ENCODE data around the gene NEK9.

Gene NEK9

GRCh38 chr14:75040959-75041358, 85.9 kb downstream of the NEK9 start:
- no peak for DNase-seq (ENCODE audit: low read depth)
- no peak for TF ChIP-seq CTCF (IDR thresholded peaks at IDR 0.05; ENCODE audit: insufficient read depth, low read depth, low read length, missing control alignments)
- H3K4me3 ChIP-seq (ENCODE audit: low read length): no peak overlapping the region

DNA sequence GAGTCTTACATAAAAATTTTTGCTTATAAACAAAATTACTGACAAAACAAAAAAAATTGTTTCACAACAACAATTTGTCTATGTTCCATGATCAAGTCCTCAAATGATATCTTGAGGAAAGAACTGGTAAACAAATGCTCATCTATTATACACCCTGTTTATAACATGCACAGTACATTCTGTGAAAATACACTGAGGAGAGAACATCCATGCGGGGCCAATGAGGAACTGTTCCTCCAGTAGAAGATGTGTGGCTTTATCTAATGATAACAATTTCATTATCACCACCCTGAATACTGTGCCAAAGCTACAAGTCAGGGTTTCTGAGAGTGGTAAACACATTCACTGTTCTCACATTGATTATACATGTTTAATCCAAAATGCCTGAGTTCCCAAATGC, 86.3 kb downstream of the NEK9 start:
- no peak overlapping the region for H3K4me3 ChIP-seq (ENCODE audit: low read length)
- TF ChIP-seq CTCF (IDR thresholded peaks at IDR 0.05; ENCODE audit: insufficient read depth, low read depth, low read length, missing control alignments): no peak
- DNase-seq (ENCODE audit: low read depth): no peak

DNA sequence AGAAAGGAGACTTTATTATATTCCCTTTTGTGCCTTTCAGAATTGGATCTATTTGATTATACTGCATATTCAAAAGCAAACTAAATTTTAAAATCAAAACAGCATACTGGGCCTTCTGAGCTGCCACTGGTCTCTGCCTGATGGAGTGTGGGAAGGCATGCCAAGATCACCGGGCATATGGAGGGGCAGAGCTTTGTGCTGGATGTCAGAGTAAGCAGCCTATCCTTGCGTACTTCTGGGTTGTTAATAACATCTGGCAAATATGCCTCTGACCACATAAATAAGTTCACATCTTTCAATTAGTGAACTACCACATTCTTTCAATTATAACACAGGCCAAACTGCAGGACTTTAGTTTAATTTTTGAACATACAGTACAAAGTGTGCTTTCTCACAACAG, 93.9 kb downstream of the NEK9 start:
- DNase-seq (ENCODE audit: low read depth): no peak
- H3K4me3 ChIP-seq (ENCODE audit: low read length): no peak overlapping the region
- no peak for TF ChIP-seq CTCF (IDR thresholded peaks at IDR 0.05; ENCODE audit: insufficient read depth, low read depth, low read length, missing control alignments)

GRCh38 chr14:75030147-75030546, 96.7 kb downstream of the NEK9 start:
- DNase-seq (ENCODE audit: low read depth): no peak
- TF ChIP-seq CTCF (IDR thresholded peaks at IDR 0.05; ENCODE audit: insufficient read depth, low read depth, low read length, missing control alignments): no peak
- no peak overlapping the region for H3K4me3 ChIP-seq (ENCODE audit: low read length)

Data from epithelial cell of esophagus (primary cell).